Transverse colon (tissue), 4 donors: ENCODE measurements around the gene SNRNP25. TPM values are rescaled to one million over a fixed set of nuclear protein-coding genes. Genes with fewer than 3 reads are reported as not detected.
A peak's percentile ranks its signal among the peaks of the same experiment; 100 is the strongest.
"Not testable (repeated sequence)": the region's sequence is repeated elsewhere in the genome, so short reads cannot be mapped to it uniquely, and the experiment has no call there.

Experiments used
- DNase-seq: peaks from one replicate; pipeline ENCODE4 v3.0.0-alpha.2; 2019
- H3K27ac ChIP-seq, 4 donors: fragments of 200-600 bp; sonication (generic); 2 replicates each; pipeline ENCODE4 v1.5.1; 2016 to 2018; ENCODE audit warnings: inconsistent platforms in 4 of 4
- H3K27me3 ChIP-seq: fragments of 200-600 bp; sonication (generic); 2 replicates; pipeline ENCODE4 v1.5.1; 2017; ENCODE audit warnings: inconsistent platforms
- H3K36me3 ChIP-seq, 4 donors: fragments of 200-600 bp; sonication (generic); 2 replicates each; pipeline ENCODE4 v1.5.1; 2017 to 2019; ENCODE audit warnings: inconsistent platforms in 4 of 4
- H3K4me1 ChIP-seq, 4 donors: fragments of 200-600 bp; sonication (generic); 2 replicates each; pipeline ENCODE4 v1.5.1; 2017 to 2020; ENCODE audit warnings: inconsistent platforms in 4 of 4
- H3K4me3 ChIP-seq, 4 donors: fragments of 200-600 bp; sonication (generic); 1 replicate in 1 of 4; 2 replicates in 3 of 4; pipeline versions ENCODE4 v1.5.1 to v1.6.1; 2017 to 2019; ENCODE audit warnings: inconsistent platforms in 4 of 4
- H3K9me3 ChIP-seq, 2 donors: fragments of 200-600 bp; sonication (generic); 2 replicates each; pipeline ENCODE4 v1.5.1; 2017 to 2019; ENCODE audit warnings: inconsistent platforms in 2 of 2
- CTCF ChIP-seq, 5 experiments: fragments of 200-600 bp in 3 of 5; fragments of 450-650 bp in 2 of 5; sonication (generic) in 3 of 5; IDR thresholded peaks; 1 replicate in 2 of 5; 2 replicates in 3 of 5; pipeline ENCODE4 v1.5.1; 2016 to 2017; ENCODE audit warnings: antibody characterized with exemption in 5 of 5, inconsistent platforms in 3 of 5, mild to moderate bottlenecking in 2 of 5, moderate library complexity in 1 of 5
- EP300 ChIP-seq: sonication (generic); formaldehyde crosslinking; IDR thresholded peaks from one replicate; pipeline ENCODE4 v1.6.1; 2017; ENCODE audit warnings: antibody characterized with exemption, low read depth
- POLR2A ChIP-seq: fragments of 450-650 bp; IDR thresholded peaks from one replicate; pipeline ENCODE4 v1.6.1; 2016; ENCODE audit warnings: antibody characterized with exemption, mild to moderate bottlenecking, moderate library complexity
- POLR2AphosphoS5 ChIP-seq, 3 donors: sonication (generic); formaldehyde crosslinking; IDR thresholded peaks; one replicate each; pipeline ENCODE4 v1.6.1; 2016; ENCODE audit warnings: antibody characterized with exemption in 3 of 3
- WGBS, 2 donors: methylation state at CpG; one replicate each; pipeline ENCODE4 v1.1.5; 2018; ENCODE audit warnings: low coverage in 1 of 2; 5-methylcytosine and 5-hydroxymethylcytosine counted together
- in situ Hi-C, 4 donors: fragments of 200-750 bp; cut with MboI; loops; one replicate each; pipeline versions ENCODE4 v1.15.0 to v1.15.1; 2017; ENCODE audit warnings: low sequenced_read_pairs in 3 of 4, low pct_ligation_motif_present in 1 of 4, low pct_unique_long_range_greater_than_20kb in 1 of 4
- intact Hi-C: fragments of 100-400 bp; cut with DNase I; formaldehyde crosslinking; loops from one replicate; pipeline ENCODE4 v1.15.1; 2023; ENCODE audit warnings: low total_unique reads
- total RNA-seq, 4 donors: library from RNA; depleted of rRNA; stranded (reverse); fragments of >200 nt; gene quantifications; one replicate each; pipeline ENCODE4 v1.1.0, GENCODE V29; 2016

The SNRNP25 gene
- total RNA-seq, 4 donors from 2014 or later, result 5.6 to 27.9 (median 20.2) TPM

GRCh38 chr16:25926-26348 lies 27.7 kb upstream of the SNRNP25 start:
- H3K4me1 ChIP-seq, H3K27me3 ChIP-seq, H3K4me3 ChIP-seq, in situ Hi-C loops, H3K9me3 ChIP-seq, intact Hi-C loops, H3K27ac ChIP-seq, H3K36me3 ChIP-seq, DNase-seq: not testable (repeated sequence)
- 64% methylated on average over 2 of the region's 5 CpGs; no CpG with 5 or more reads in 1 of the 2 donors for whole genome bisulfite sequencing, 2 donors

- in situ Hi-C loops, H3K9me3 ChIP-seq, H3K27me3 ChIP-seq, H3K27ac ChIP-seq, H3K36me3 ChIP-seq, DNase-seq, H3K4me3 ChIP-seq, H3K4me1 ChIP-seq, intact Hi-C loops: not testable (repeated sequence)
- WGBS, 2 donors, result 75% methylated on average over 1 of the region's 7 CpGs; no CpG with 5 or more reads in 1 of the 2 donors
These were observed 23.0 kb upstream of the SNRNP25 start for GRCh38 chr16:30627-31026.

DNA sequence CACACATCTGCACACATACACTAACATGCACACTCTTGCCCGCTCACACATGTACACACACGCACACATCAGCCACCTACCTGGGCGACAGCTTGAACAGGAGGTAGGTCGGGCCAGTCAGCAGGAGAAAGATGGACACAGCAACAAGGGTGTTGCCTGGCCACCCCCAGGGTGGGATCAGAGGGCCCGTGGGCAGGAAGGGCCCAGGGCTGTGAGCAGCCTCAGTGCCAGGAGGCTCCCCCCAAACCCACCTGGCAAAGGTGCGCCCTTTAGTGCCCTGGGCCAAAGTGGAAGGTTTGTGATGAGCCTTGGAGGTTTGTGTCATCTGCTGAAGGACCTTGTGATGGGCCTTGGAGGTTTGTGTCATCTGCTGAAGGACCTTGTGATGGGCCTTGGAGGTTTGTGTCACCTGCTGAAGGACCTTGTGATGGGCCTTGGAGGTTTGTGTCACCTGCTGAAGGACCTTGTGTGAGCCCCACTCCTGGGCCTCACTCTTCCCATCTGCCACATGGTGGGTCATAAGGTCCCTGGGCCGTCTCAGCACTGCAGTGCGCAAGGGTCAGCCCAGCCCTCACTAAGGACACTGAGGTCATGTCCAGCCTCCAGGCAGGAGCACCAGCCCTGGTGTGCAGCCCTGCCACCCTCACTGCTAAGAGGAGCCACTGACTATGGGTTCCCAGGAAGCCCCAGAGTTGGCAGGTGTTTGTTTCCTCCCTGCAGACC lies 20.3 kb upstream of the SNRNP25 start:
- H3K4me3 ChIP-seq, DNase-seq, H3K27me3 ChIP-seq, H3K4me1 ChIP-seq, H3K27ac ChIP-seq, intact Hi-C loops, H3K36me3 ChIP-seq, in situ Hi-C loops, H3K9me3 ChIP-seq: not testable (repeated sequence)
- WGBS, 2 donors, result 85% methylated on average over 4 of the region's 8 CpGs; no CpG with 5 or more reads in 1 of the 2 donors

DNA sequence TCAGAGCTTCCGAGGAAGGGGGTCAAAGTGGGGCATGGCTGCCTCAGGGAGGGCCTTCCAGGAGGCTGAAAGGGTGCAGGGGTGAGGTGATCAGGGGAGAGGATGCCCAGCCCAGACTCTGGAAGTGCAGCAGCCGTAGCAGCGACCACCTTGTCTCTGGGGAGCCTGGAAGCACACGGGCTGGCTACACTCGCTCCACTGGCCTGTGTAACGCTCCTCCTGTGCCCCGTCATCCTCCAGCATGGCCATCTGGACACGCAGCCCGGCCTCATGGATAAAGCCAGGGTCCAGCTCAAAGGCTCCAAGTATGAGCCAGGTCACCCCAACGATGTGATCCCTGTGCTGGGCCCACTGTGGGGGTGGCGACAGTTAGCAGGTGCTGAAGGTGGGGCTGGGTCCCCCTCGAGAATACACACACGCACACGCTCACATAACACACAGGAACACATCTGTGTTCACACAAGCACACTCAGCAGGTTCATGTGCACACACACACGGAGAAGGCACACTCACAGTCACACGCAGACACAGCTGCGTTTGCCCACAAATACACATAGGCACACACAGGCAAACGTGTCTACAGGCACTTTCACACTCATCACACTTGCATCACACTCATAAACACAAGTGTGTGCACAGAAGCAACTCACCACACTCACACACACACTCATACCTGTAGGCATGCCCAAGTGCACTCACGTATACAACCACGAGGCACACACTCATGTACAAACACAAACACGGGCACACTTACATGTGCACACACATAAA lies 19.6 kb upstream of the SNRNP25 start:
- Histone ChIP-seq H3K27ac (no peak overlapping the region), H3K36me3 (no peaks in the 10 kb centered on the region), H3K9me3 (no peaks in the 10 kb centered on the region), H3K4me1 (peaks cover 0 to 8% (median 3%) of the 10 kb centered on the region in 4 donors), H3K27me3 (no peaks in the 10 kb centered on the region), H3K4me3 (no peak overlapping the region)
- TF ChIP-seq POLR2AphosphoS5 (IDR thresholded peaks at IDR 0.05) (no peak), CTCF (IDR thresholded peaks at IDR 0.05) (no peak), EP300 (no peak), POLR2A (no peak)
- WGBS, 2 donors, result 66 to 80% methylated on average over 4 to 21 of the region's 21 CpGs
- no peak for DNase-seq
- in situ Hi-C loops, result no loop called here
- intact Hi-C loops, result no loop called here

DNA sequence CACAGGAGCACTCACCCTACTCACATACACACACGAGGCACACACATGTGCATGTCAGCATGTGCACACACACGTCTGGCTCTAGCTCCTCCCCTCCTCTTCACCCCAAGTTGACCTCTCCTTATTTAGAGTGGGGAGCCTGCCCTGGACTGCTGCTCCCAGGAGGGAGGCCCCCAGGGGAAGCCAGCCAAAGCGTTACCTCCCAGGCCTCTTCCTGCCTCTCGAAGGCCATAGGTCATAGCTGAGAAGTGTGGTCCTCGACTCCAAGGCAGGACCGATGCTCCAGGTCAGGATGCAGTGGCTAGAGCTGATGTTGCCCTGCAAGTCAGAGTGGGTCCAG lies 19.0 kb upstream of the SNRNP25 start:
- intact Hi-C loops, result no loop called here
- no peak overlapping the region for H3K4me3 ChIP-seq

More for the DNA sequence above, 19.0 kb upstream of the SNRNP25 start:
- 49% methylated on average over 6 of the region's 6 CpGs; no CpG with 5 or more reads in 1 of the 2 donors for WGBS, 2 donors
- DNase-seq, result no peak
- Histone ChIP-seq H3K27me3 (no peaks in the 10 kb centered on the region), H3K27ac (peak overlapping the region in 1 of 4 donors; percentile 29), H3K9me3 (no peaks in the 10 kb centered on the region), H3K36me3 (no peaks in the 10 kb centered on the region), H3K4me1 (peaks cover 0 to 13% (median 4%) of the 10 kb centered on the region in 4 donors)
- in situ Hi-C loops, result no loop called here
- TF ChIP-seq POLR2A (no peak), POLR2AphosphoS5 (IDR thresholded peaks at IDR 0.05) (no peak), EP300 (no peak), CTCF (IDR thresholded peaks at IDR 0.05) (no peak)
